ENCODE results near the gene LUC7L3. TPM values are rescaled to one million over a fixed set of nuclear protein-coding genes. Genes with fewer than 3 reads are reported as not detected.

Gene LUC7L3
- total RNA-seq, 6 experiments from 2014 or later: 15.4 to 50.5 (median 31.0) TPM

- intact Hi-C loops (cut with DNase I): no loop called here
- TF ChIP-seq CTCF (IDR thresholded peaks at IDR 0.05) (no peak), POLR2A (IDR thresholded peaks at IDR 0.05) (no peak)
- Histone ChIP-seq H3K27ac (peak overlapping the region in 1 of 3 donors; percentile 8), H3K36me3 (peaks cover 0 to 13% (median 1%) of the 10 kb centered on the region in 4 donors), H3K9me3 (no peaks in the 10 kb centered on the region), H3K4me1 (peaks cover 0 to 28% (median 4%) of the 10 kb centered on the region in 4 donors), H3K4me3 (no peak overlapping the region), H3K27me3 (no peaks in the 10 kb centered on the region)
- WGBS (ENCODE audit: insufficient coverage, low coverage, low lambda C conversion rate, missing lambda C conversion rate): 62% methylated on average over 9 of the region's 9 CpGs
- DNase-seq (no peak), ATAC-seq (no peak)
These were observed 39.7 kb downstream of the LUC7L3 start for GRCh38 chr17:50758989-50759544.

GRCh38 chr17:50762177-50762576, 42.8 kb downstream of the LUC7L3 start:
- 82% methylated on average over 2 of the region's 2 CpGs for WGBS (ENCODE audit: insufficient coverage, low coverage, low lambda C conversion rate, missing lambda C conversion rate)
- no peak for ATAC-seq
- Histone ChIP-seq H3K27ac (no peak overlapping the region), H3K27me3 (no peaks in the 10 kb centered on the region), H3K36me3 (no peaks in the 10 kb centered on the region), H3K9me3 (no peaks in the 10 kb centered on the region), H3K4me1 (peaks cover 0 to 43% (median 16%) of the 10 kb centered on the region in 4 donors), H3K4me3 (no peak overlapping the region)
- TF ChIP-seq CTCF (IDR thresholded peaks at IDR 0.05) (no peak), POLR2A (IDR thresholded peaks at IDR 0.05) (no peak)
- intact Hi-C loops (cut with DNase I): no loop called here
- DNase-seq: no peak

DNA sequence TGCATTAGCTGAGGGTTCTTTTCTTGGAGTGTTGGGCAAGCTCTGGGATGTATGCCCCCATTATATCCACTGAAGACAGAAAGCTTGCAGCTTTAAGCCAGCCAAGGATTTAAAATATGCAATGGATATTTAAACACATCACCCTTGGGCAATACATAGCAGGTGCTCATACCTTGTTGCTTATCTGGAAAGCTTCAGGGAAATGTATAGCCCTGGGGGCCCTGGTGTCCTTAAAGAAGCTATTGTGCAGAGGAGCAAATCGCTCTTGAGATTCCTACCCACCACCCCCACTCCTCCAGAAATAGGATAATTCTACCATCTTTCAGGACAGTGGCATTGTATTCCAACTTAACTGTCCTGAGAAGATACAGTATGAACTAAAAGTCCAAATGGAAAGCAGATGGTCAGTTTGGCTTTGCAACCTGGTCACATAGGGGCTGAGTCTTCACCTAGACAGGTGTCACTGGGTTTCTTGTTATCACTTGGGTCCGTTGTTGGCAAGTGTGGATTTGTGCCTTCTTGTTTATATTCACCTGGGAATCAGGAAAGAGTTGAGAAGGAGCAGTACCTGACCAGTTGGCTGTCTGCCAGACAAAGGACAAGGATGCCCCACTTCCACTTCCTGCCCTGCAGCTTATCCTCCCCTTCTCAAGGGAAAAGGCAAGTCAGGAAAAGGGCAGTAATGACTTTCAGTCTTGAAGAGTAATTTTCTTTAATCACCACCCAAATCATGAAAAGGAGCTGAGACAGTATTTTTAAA, 44.5 kb downstream of the LUC7L3 start:
- ATAC-seq (no peak), DNase-seq (no peak)
- peak overlapping the region in 1 of 3 donors; percentile 99 for H3K27ac ChIP-seq
- no peak overlapping the region for H3K4me3 ChIP-seq
- no peaks in the 10 kb centered on the region for H3K9me3 ChIP-seq
- H3K27me3 ChIP-seq: no peaks in the 10 kb centered on the region
- whole genome bisulfite sequencing (ENCODE audit: insufficient coverage, low coverage, low lambda C conversion rate, missing lambda C conversion rate): 70% methylated on average over 2 of the region's 2 CpGs
- intact Hi-C loops (cut with DNase I): no loop called here
- TF ChIP-seq CTCF (IDR thresholded peaks at IDR 0.05) (no peak), POLR2A (IDR thresholded peaks at IDR 0.05) (no peak)
- peaks cover 0 to 53% (median 22%) of the 10 kb centered on the region in 4 donors for H3K4me1 ChIP-seq
- H3K36me3 ChIP-seq: no peaks in the 10 kb centered on the region

- Histone ChIP-seq H3K27ac (peak overlapping the region in 2 of 3 donors; percentile 22 to 99), H3K9me3 (no peaks in the 10 kb centered on the region), H3K4me1 (peaks cover 0 to 53% (median 22%) of the 10 kb centered on the region in 4 donors), H3K27me3 (no peaks in the 10 kb centered on the region), H3K36me3 (no peaks in the 10 kb centered on the region), H3K4me3 (no peak overlapping the region)
- TF ChIP-seq CTCF (IDR thresholded peaks at IDR 0.05) (no peak), POLR2A (IDR thresholded peaks at IDR 0.05) (no peak)
- no peak for ATAC-seq
- intact Hi-C loops (cut with DNase I): no loop called here
- WGBS (ENCODE audit: insufficient coverage, low coverage, low lambda C conversion rate, missing lambda C conversion rate): 40% methylated on average over 2 of the region's 2 CpGs
- DNase-seq: no peak
These were observed 45.3 kb downstream of the LUC7L3 start for GRCh38 chr17:50764734-50765149.

Measured in right lobe of liver (tissue), 6 donors.